OCI-LY7 (cell line): ENCODE results near the gene ZNF497. TPM values are rescaled to one million over a fixed set of nuclear protein-coding genes. Genes with fewer than 3 reads are reported as not detected.

Experiments
- BruUV-seq: library from RNA; stranded (reverse); fragments of 400-500 nt; replicated peaks from 2 replicates; lab custom pipeline; 2021; lab: Mats Ljungman, UMichigan
- CTCF ChIA-PET: fragments of 300-600 bp; sonication (Branson Sonifier 250); formaldehyde crosslinking; loops from one replicate; lab custom pipeline; 2022; ENCODE audit warnings: antibody characterized with exemption; ENCODE audit not compliant: unreplicated experiment; lab: Charles Lee
- POLR2A ChIA-PET: fragments of 300-600 bp; sonication (Branson Sonifier 250); formaldehyde crosslinking; loops from one replicate; lab custom pipeline; 2022; ENCODE audit warnings: antibody characterized with exemption; lab: Charles Lee
- DNase-seq: peaks from one replicate; pipeline ENCODE4 v3.0.0-alpha.2; 2015; ENCODE audit warnings: low spot score
- H2AFZ ChIP-seq: fragments of 200-600 bp; sonication (generic), shearing (Covaris generic); 2 replicates; pipeline ENCODE4 v1.6.1; 2014; ENCODE audit warnings: mild to moderate bottlenecking, antibody characterized with exemption, low read length, moderate library complexity
- H3K27ac ChIP-seq: fragments of 200-600 bp; sonication (generic); 2 replicates; pipeline ENCODE4 v1.5.1; 2014; ENCODE audit warnings: mixed run types, low read depth, mild to moderate bottlenecking, moderate library complexity, low read length, inconsistent platforms; ENCODE audit not compliant: poor library complexity, severe bottlenecking
- H3K36me3 ChIP-seq: fragments of 200-600 bp; sonication (generic); 2 replicates; pipeline ENCODE4 v1.6.1; 2014; ENCODE audit warnings: mild to moderate bottlenecking, antibody characterized with exemption, low read length, moderate library complexity, mixed read lengths; ENCODE audit not compliant: insufficient read depth
- H3K4me1 ChIP-seq: fragments of 200-600 bp; sonication (generic); 2 replicates; pipeline ENCODE4 v1.5.1; 2014; ENCODE audit warnings: mild to moderate bottlenecking, low read length; ENCODE audit not compliant: insufficient read depth, poor library complexity, severe bottlenecking
- H3K4me2 ChIP-seq: fragments of 200-600 bp; sonication (generic); 2 replicates; pipeline ENCODE4 v1.6.1; 2014; ENCODE audit warnings: mild to moderate bottlenecking, low read length
- H3K4me3 ChIP-seq: fragments of 200-600 bp; sonication (generic); 2 replicates; pipeline ENCODE4 v1.5.1; 2014; ENCODE audit warnings: mild to moderate bottlenecking, low read depth, low read length; ENCODE audit not compliant: poor library complexity, severe bottlenecking
- H3K79me2 ChIP-seq: fragments of 200-600 bp; sonication (generic); 2 replicates; pipeline ENCODE4 v1.6.1; 2016; ENCODE audit warnings: low read depth, mild to moderate bottlenecking, low read length, moderate library complexity, mixed read lengths; ENCODE audit not compliant: insufficient read depth
- H3K9me2 ChIP-seq: fragments of 200-600 bp; sonication (generic); 2 replicates; pipeline ENCODE4 v1.6.1; 2016; ENCODE audit warnings: mild to moderate bottlenecking, low read length, mixed read lengths; ENCODE audit not compliant: insufficient read depth
- H3K9me3 ChIP-seq: fragments of 200-600 bp; sonication (generic); 2 replicates; pipeline ENCODE4 v1.6.1; 2014; ENCODE audit warnings: mild to moderate bottlenecking, mixed run types, low read length, mixed read lengths
- H4K20me1 ChIP-seq: fragments of 200-600 bp; sonication (generic); 2 replicates; pipeline ENCODE4 v1.6.1; 2014; ENCODE audit warnings: mild to moderate bottlenecking, antibody characterized with exemption, low read length, moderate library complexity, mixed read lengths; ENCODE audit not compliant: insufficient read depth
- CTCF ChIP-seq: fragments of 200-600 bp; sonication (generic); conservative IDR thresholded peaks from 2 replicates; pipeline ENCODE4 v1.5.1; 2014; ENCODE audit warnings: mild to moderate bottlenecking, antibody characterized with exemption, low read length, moderate library complexity, mixed read lengths
- EZH2phosphoT487 ChIP-seq: fragments of 200-600 bp; sonication (generic); IDR thresholded peaks from 2 replicates; pipeline ENCODE4 v1.6.1; 2018; ENCODE audit warnings: low read depth, borderline replicate concordance, mild to moderate bottlenecking, mixed run types, antibody characterized with exemption, low read length, moderate library complexity, mixed read lengths
- intact Hi-C: fragments of 100-400 bp; cut with micrococcal nuclease; formaldehyde crosslinking; loops from one replicate; pipeline ENCODE4 v1.10.0; 2022; ENCODE audit not compliant: unreplicated experiment
- total RNA-seq, 2 experiments: library from RNA; depleted of rRNA in 1 of 2; stranded (reverse); fragments of >200 nt in 1 of 2; shearing (Covaris generic) in 1 of 2; gene quantifications; 2 replicates each; pipeline ENCODE4 v1.2.3, GENCODE V29; 2014 to 2022

ZNF497 gene
- total RNA-seq, 2 experiments from 2014 or later, result 3.6 to 6.1 TPM

DNA sequence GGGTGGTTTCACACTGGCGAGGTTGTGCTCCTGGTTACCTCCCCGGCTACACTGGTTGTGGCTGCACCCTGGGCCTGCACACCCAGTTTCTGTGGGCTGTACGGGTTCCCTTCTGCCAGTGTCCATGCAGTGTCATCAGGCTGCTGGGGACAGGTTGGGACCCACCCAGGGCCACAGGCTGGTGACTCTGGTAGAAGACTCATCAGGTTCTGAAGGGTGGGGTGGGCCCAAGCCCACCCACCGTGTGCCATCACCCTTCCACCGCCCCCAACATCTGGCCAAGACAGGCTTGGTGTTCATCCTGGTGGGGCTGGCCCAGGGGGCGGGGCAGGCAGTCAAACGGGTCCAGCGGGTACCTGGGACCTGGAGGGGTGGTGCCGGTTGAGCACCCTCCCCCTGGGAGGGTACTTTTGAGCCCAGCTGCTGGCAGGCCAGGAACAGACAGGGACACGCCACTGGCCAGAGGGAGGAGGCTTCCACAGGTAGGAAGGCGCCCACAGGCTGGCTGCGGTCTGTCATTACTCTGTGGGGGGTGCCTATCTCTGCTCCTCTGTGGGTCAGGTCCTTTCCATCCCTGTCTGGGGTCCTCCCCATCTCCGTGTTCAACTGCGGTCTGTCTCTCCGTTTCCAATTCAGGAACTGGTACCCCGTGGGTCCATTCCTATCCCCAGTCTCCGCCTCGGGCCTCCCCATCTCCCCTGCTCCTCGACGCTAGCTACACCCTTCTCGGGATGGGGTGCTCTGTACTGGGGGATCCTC, 32.8 kb upstream of the ZNF497 start, which contains the start of gene RNF225:
RNF225 (plus strand) TSS at position 437 of the 759 bp plus-strand sequence. CDS start 434 bp downstream, outside the sequence.
- no peak within 1 kb of the TSS for H2AFZ ChIP-seq
- no peak within 1 kb of the TSS for H3K27ac ChIP-seq
- H3K36me3 ChIP-seq, result peaks cover 67% of the 10 kb centered on the region
- no peak for TF ChIP-seq CTCF
- no peak for TF ChIP-seq EZH2phosphoT487
- H3K9me2 ChIP-seq, result no peaks in the 10 kb centered on the region
- no peak within 1 kb of the TSS for H3K4me2 ChIP-seq
- POLR2A ChIA-PET, result no interaction called here
- BruUV-seq, result no TSS peak
- no peaks in the 10 kb centered on the region for H3K9me3 ChIP-seq
- H4K20me1 ChIP-seq, result peaks cover 7% of the 10 kb centered on the region; the same call in 1 of the 2 replicates
- CTCF ChIA-PET, result no interaction called here
- intact Hi-C loops, result no loop called here
- H3K79me2 ChIP-seq, result peaks cover 16% of the 10 kb centered on the region
- H3K4me3 ChIP-seq, result no peak within 1 kb of the TSS
- no peaks in the 10 kb centered on the region for H3K4me1 ChIP-seq
- no peak for DNase-seq

GRCh38 chr19:58394821-58395219, 32.3 kb upstream of the ZNF497 start:
- peaks cover 7% of the 10 kb centered on the region; the same call in 1 of the 2 replicates for H4K20me1 ChIP-seq
- no peak for DNase-seq
- intact Hi-C loops, result no loop called here
- H3K36me3 ChIP-seq, result peaks cover 73% of the 10 kb centered on the region
- ChIA-PET POLR2A (no interaction called here), CTCF (no interaction called here)
- TF ChIP-seq CTCF (no peak), EZH2phosphoT487 (no peak)
- no peak overlapping the region for H3K4me3 ChIP-seq
- peaks cover 22% of the 10 kb centered on the region for H3K79me2 ChIP-seq
- no TSS peak for BruUV-seq
- H3K9me2 ChIP-seq, result no peaks in the 10 kb centered on the region
- no peaks in the 10 kb centered on the region for H3K9me3 ChIP-seq
- H3K4me2 ChIP-seq, result no peak overlapping the region
- no peaks in the 10 kb centered on the region for H3K4me1 ChIP-seq
- no peak overlapping the region for H3K27ac ChIP-seq
- no peak overlapping the region for H2AFZ ChIP-seq

GRCh38 chr19:58393725-58394033, 31.1 kb upstream of the ZNF497 start:
- no peak overlapping the region for H3K4me3 ChIP-seq
- no peaks in the 10 kb centered on the region for H3K9me3 ChIP-seq
- DNase-seq, result no peak
- intact Hi-C loops, result no loop called here
- no peaks in the 10 kb centered on the region for H3K9me2 ChIP-seq
- peaks cover 81% of the 10 kb centered on the region for H3K36me3 ChIP-seq
- no peak overlapping the region for H3K27ac ChIP-seq
- BruUV-seq, result no TSS peak
- CTCF ChIA-PET, result no interaction called here
- H3K4me2 ChIP-seq, result no peak overlapping the region
- no peak for TF ChIP-seq EZH2phosphoT487
- POLR2A ChIA-PET, result no interaction called here
- H3K4me1 ChIP-seq, result peaks cover 7% of the 10 kb centered on the region
- peaks cover 34% of the 10 kb centered on the region for H3K79me2 ChIP-seq
- peaks cover 14% of the 10 kb centered on the region for H4K20me1 ChIP-seq
- no peak overlapping the region for H2AFZ ChIP-seq
